T-helper 2 cell treated with Interferon-gamma antibody and Interleukin-4, amounts not matched to agents 100 ng/mL and 5 ng/mL, for 36 hours (primary cell): ENCODE data around the gene AGBL1. TPM values are rescaled to one million over a fixed set of nuclear protein-coding genes. Genes with fewer than 3 reads are reported as not detected.

ENCODE experiments used
- intact Hi-C: fragments of 100-400 bp; cut with micrococcal nuclease; formaldehyde crosslinking; loops from one replicate; pipeline ENCODE4 v1.15.1; 2023
- total RNA-seq: library from RNA; stranded (reverse); gene quantifications from 2 replicates; pipeline ENCODE4 v1.2.3, GENCODE V29; 2022

The AGBL1 gene
- total RNA-seq, 1 donor from 2014 or later: not detected

GRCh38 chr15:86677278-86677677 is 597.6 kb downstream of the AGBL1 start:
- intact Hi-C loops: no loop called here

GRCh38 chr15:86685263-86685662 is 605.6 kb downstream of the AGBL1 start:
- intact Hi-C loops: no loop called here

GRCh38 chr15:86689006-86689405 is 609.3 kb downstream of the AGBL1 start:
- intact Hi-C loops: no loop called here

- intact Hi-C loops: no loop called here
Observed at GRCh38 chr15:86690566-86690965, 610.9 kb downstream of the AGBL1 start.

GRCh38 chr15:86691091-86691663 is 611.5 kb downstream of the AGBL1 start:
- intact Hi-C loops: no loop called here

- intact Hi-C loops: no loop called here
Observed at GRCh38 chr15:86700864-86701610, 621.4 kb downstream of the AGBL1 start.

- intact Hi-C loops: no loop called here
Observed at GRCh38 chr15:86701611-86701963, 621.9 kb downstream of the AGBL1 start.

- intact Hi-C loops: no loop called here
Observed at GRCh38 chr15:86706813-86707212, 627.1 kb downstream of the AGBL1 start.

- intact Hi-C loops: no loop called here
Observed at GRCh38 chr15:86711476-86711875, 631.8 kb downstream of the AGBL1 start.

GRCh38 chr15:86714241-86714640 is 634.6 kb downstream of the AGBL1 start:
- intact Hi-C loops: no loop called here

GRCh38 chr15:86725628-86726027 is 646.0 kb downstream of the AGBL1 start:
- intact Hi-C loops: no loop called here

GRCh38 chr15:86735247-86736040 is 655.8 kb downstream of the AGBL1 start:
- intact Hi-C loops: no loop called here

GRCh38 chr15:86741917-86742316 is 662.2 kb downstream of the AGBL1 start:
- intact Hi-C loops: loop anchor here (10.0 kb wide), 1 partner anchor 887 kb away; no protein-coding TSS in a partner anchor

GRCh38 chr15:86743283-86743903 is 663.7 kb downstream of the AGBL1 start:
- intact Hi-C loops: loop anchor here (1.0 to 10.0 kb wide), 3 partner anchors 119 to 889 kb away; no protein-coding TSS in a partner anchor

- intact Hi-C loops: loop anchor here (10.0 kb wide), 1 partner anchor 889 kb away; no protein-coding TSS in a partner anchor
Observed at GRCh38 chr15:86744198-86744780, 664.6 kb downstream of the AGBL1 start.

GRCh38 chr15:86751116-86751515 is 671.4 kb downstream of the AGBL1 start:
- intact Hi-C loops: no loop called here

GRCh38 chr15:86754846-86755245 is 675.2 kb downstream of the AGBL1 start:
- intact Hi-C loops: no loop called here

- intact Hi-C loops: no loop called here
Observed at GRCh38 chr15:86756688-86757087, 677.0 kb downstream of the AGBL1 start.

- intact Hi-C loops: no loop called here
Observed at GRCh38 chr15:86759800-86760523, 680.3 kb downstream of the AGBL1 start.

- intact Hi-C loops: no loop called here
Observed at GRCh38 chr15:86762874-86763273, 683.2 kb downstream of the AGBL1 start.

GRCh38 chr15:86764021-86764420 is 684.4 kb downstream of the AGBL1 start:
- intact Hi-C loops: no loop called here
